GM19328 (cell line): ENCODE measurements around the gene CD44.
"Not testable (repeated sequence)": the region's sequence is repeated elsewhere in the genome, so short reads cannot be mapped to it uniquely, and the experiment has no call there.

Source experiments
- ATAC-seq: cut with Tn5 transposase; IDR thresholded peaks from one replicate; pipeline ENCODE4 v1.9.1; 2021; ENCODE audit warnings: mild to moderate bottlenecking, moderate library complexity; ENCODE audit not compliant: unreplicated experiment

The CD44 gene

GRCh38 chr11:35207471-35208403 lies 68.8 kb downstream of the CD44 start:
- ATAC-seq: no peak

DNA sequence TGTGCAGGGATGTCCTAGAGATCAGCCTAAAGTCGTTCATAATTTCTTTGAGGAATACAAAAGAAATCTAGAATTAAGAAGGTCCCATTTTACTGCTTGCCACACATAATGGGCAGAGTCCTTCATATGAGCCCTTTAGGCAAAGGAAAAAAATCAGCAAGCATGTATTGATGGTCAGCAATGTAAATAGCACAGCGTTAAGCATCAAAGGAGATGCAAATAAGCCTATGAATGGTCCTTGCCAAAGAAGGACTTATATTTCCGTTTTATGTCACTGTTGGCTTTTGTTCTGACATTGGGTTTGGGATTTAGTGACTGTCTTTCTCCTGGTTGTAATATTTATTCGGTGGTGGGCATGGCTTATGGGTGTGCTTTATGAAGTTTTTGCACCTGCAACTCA lies 69.8 kb downstream of the CD44 start:
- ATAC-seq: no peak

GRCh38 chr11:35210876-35211546 lies 72.0 kb downstream of the CD44 start:
- no peak for ATAC-seq

- no peak for ATAC-seq
Observed at GRCh38 chr11:35211952-35212351, 73.0 kb downstream of the CD44 start.

- ATAC-seq: no peak
Observed at GRCh38 chr11:35214226-35214770, 75.3 kb downstream of the CD44 start.

GRCh38 chr11:35214792-35215193 lies 75.8 kb downstream of the CD44 start:
- no peak for ATAC-seq

DNA sequence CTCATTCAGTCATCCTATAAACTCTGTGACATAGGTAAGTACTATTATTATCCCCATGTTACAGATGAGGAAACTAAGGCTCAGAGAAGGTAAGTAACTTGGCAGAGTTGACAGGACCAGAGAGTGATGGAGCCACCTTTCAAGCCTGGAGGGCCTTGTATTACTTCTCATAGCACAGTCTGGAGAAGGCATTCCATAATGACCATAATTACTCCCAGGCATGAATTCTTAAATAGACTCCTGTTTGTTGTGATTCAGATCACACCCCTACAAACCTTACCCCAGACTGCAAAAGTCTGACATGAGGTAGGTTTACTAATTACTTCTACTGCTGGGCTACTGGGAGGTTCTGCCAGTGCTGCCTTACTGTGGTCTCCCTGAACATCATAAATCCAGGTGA lies 77.0 kb downstream of the CD44 start:
- ATAC-seq: no peak

DNA sequence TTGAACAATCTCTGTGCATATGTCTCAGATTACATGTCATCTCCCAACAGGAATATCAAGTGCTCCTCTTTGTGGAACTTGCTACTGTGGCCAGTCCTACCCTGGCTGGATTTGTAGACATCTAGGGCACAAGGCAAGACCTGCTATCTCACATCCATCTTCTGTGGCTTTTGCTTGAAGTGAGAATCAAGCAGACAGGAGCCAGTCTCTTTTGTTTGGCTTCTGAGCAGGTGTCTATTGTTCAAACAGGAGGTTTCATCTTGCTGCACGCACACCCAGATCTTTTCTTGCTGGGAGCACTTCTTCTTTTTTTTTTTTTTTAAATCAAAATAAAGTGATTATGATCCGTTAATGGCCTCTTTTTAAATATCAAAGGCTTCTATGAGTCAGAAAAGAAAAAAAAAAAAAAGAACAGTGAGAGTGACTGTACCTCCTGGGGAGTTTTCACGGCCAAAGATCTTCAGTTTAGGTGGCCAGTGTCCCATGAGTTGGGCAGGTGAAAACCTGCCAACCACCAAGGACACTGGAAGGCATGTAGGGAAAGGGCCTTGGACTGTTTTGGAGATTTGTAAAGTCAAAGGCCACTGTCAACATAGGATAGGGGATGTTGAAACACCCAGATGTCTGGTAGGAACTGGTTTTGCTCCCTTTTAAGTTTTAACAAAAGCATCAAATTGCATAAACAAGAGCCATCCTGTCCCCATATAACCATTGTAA lies 78.1 kb downstream of the CD44 start:
- no peak for ATAC-seq

- no peak for ATAC-seq
Observed at GRCh38 chr11:35218956-35219355, 80.0 kb downstream of the CD44 start.

DNA sequence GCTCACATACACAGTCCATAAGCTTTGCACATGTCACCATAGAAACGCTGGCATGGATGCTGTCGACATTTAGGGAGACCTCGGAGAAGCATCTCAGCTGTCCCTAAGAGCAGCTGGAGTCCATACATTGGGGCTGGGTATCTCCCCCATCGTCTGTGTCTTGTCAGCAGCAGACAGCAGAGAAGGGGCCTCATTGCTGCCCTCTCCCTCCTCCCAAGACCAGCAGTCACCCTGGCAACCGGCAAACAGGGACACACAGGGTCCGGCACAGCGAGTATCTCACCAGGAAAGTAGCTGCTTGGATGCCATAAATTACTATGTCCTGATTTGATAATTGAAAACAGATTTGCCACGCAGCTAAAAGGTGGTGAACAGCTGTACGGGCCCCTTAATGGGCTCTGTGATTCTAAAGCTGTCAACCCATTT lies 84.4 kb downstream of the CD44 start:
- no peak for ATAC-seq

DNA sequence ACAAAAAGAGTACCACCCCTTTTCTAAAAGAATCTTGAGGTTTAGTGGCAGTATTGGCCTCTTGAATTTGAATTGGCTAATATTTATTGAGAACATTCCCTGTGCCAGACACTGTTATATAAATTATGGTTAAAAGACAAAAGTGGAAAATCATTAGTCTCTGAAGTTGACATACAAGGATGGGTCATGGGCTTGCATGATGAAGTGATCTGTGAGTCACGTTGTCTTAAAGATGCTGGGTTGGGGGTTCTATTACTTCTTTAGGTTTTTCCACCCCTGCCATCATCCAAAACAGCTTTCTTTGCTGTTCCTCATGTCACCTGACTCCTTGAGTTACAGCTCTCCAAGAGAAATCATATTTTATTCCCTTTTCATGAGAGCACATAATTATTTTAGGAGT lies 85.0 kb downstream of the CD44 start:
- no peak for ATAC-seq

DNA sequence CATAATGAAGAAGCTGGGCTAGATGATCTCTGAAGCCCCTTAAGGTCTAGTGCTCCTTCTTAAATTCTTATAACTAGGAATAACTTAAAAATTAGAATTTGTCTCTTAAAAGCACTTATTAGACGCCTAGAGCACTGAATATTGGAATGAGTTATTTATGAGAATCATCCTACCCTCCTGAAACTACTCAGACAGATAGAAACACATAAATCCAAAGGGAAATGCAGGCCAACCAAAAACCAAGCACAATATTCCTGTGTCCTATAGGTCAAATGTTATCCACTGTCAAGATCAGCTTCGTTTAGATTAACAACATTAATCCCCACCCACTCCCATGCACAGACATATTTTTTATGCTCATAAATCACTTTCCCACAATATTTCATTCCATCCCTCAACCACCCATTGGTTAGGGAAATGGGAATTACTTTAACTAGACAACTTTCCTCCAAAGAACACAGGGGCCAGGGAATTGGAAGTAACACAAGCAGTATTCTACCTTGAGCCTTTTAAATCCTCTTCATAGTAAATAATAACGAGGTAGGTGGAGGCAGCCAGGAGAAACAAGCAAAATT lies 87.1 kb downstream of the CD44 start:
- ATAC-seq: no peak

GRCh38 chr11:35226756-35227155 lies 87.8 kb downstream of the CD44 start:
- ATAC-seq: not testable (repeated sequence)

GRCh38 chr11:35227576-35228327 lies 88.8 kb downstream of the CD44 start:
- no peak for ATAC-seq

DNA sequence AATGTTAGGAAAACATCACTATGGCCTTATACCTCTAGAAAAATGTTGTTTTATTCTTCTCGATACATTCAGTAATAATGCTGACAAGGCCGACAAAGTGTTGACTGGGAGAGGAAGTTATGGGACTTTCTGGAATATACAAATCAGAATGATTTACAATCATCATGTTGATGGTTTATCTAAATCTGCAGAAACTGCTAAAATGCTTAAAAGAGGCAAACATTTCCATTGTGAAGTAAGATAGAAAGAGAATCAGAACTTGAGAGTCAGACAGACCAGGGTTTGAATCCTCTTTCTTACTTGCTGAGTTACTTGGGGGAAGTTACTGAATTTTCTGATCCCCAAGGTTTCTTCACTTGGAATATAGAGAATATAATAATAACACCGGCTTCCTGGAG lies 89.4 kb downstream of the CD44 start:
- ATAC-seq: no peak

GRCh38 chr11:35230388-35230787 lies 91.4 kb downstream of the CD44 start:
- no peak for ATAC-seq

GRCh38 chr11:35231076-35231860 lies 92.3 kb downstream of the CD44 start:
- ATAC-seq: no peak

DNA sequence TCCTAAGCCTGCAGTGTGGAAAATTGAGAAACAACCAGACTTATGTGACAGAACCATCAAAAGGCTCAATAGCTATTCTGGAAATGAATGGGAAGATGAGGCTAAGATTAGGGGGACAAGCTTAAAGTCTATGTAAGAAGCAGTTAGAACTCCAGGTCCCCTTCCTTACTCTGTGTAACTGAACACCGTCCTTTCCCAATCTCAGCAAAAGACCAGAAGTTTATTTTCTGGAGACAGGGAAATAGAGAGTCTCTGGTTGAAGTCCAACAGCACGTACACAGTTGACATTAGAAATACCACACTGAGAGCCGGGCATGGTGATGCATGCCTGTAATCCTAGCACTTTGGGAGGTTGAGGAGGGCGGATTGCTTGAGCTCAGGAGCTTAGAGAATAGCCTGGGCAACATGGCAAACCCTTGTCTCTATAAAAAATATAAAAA lies 93.9 kb downstream of the CD44 start:
- no peak for ATAC-seq

- ATAC-seq: no peak
Observed at GRCh38 chr11:35233518-35233917, 94.5 kb downstream of the CD44 start.
